Neuronal stem cell (in vitro differentiated cells): ENCODE measurements around the gene VAPB.

Source experiments
- DNase-seq: peaks from one replicate; pipeline ENCODE4 v3.0.0-alpha.2; 2013; ENCODE audit warnings: low spot score
- H2AFZ ChIP-seq: one replicate; pipeline ENCODE4 v1.6.1; 2013; ENCODE audit warnings: mild to moderate bottlenecking, low read length, inconsistent platforms
- H2AK5ac ChIP-seq: 2 replicates; pipeline ENCODE4 v1.6.1; 2013; ENCODE audit warnings: low read depth, mild to moderate bottlenecking, inconsistent platforms, low read length, moderate library complexity, mixed read lengths
- H2BK120ac ChIP-seq: 2 replicates; pipeline ENCODE4 v1.6.1; 2013; ENCODE audit warnings: low read depth, mild to moderate bottlenecking, inconsistent platforms, low read length, moderate library complexity, mixed read lengths
- H2BK12ac ChIP-seq: one replicate; pipeline ENCODE4 v1.6.1; 2013; ENCODE audit warnings: low read length, inconsistent platforms
- H2BK15ac ChIP-seq: 2 replicates; pipeline ENCODE4 v1.6.1; 2013; ENCODE audit warnings: mild to moderate bottlenecking, low read length, inconsistent platforms, mixed read lengths
- H2BK5ac ChIP-seq: one replicate; pipeline ENCODE4 v1.6.1; 2013; ENCODE audit warnings: inconsistent platforms, mild to moderate bottlenecking, low read length, moderate library complexity
- H3K14ac ChIP-seq: one replicate; pipeline ENCODE4 v1.6.1; 2013; ENCODE audit warnings: low read length, inconsistent platforms
- H3K18ac ChIP-seq: 2 replicates; pipeline ENCODE4 v1.6.1; 2013; ENCODE audit warnings: low read length, inconsistent platforms
- H3K23ac ChIP-seq: 2 replicates; pipeline ENCODE4 v1.6.1; 2013; ENCODE audit warnings: low read depth, mild to moderate bottlenecking, mixed read lengths, low read length, inconsistent platforms; ENCODE audit not compliant: poor library complexity
- H3K27ac ChIP-seq: replicated peaks from 3 replicates; pipeline ENCODE4 v1.5.1; 2013; ENCODE audit warnings: low read length, inconsistent platforms
- H3K27me3 ChIP-seq, 3 experiments: 2 replicates each; pipeline ENCODE4 v1.6.1; 2013; ENCODE audit warnings: low read length in 3 of 3, mild to moderate bottlenecking in 2 of 3, inconsistent platforms in 1 of 3, low read depth in 1 of 3, mixed read lengths in 1 of 3, moderate library complexity in 1 of 3; ENCODE audit not compliant: control insufficient read depth in 3 of 3, insufficient read depth in 3 of 3
- H3K36me3 ChIP-seq, 2 donors: replicated peaks in 1 of 2; 2 replicates each; pipeline ENCODE4 v1.6.1; 2013; ENCODE audit warnings: low read length in 2 of 2; ENCODE audit not compliant: control insufficient read depth in 2 of 2, insufficient read depth in 2 of 2
- H3K4ac ChIP-seq: 2 replicates; pipeline ENCODE4 v1.6.1; 2013; ENCODE audit warnings: inconsistent platforms, mild to moderate bottlenecking, low read length, moderate library complexity
- H3K4me1 ChIP-seq, 2 donors: 1 replicate in 1 of 2; 2 replicates in 1 of 2; pipeline ENCODE4 v1.6.1; 2013; ENCODE audit warnings: low read length in 2 of 2, low read depth in 1 of 2; ENCODE audit not compliant: control insufficient read depth in 2 of 2, insufficient read depth in 1 of 2
- H3K4me2 ChIP-seq: one replicate; pipeline ENCODE4 v1.6.1; 2013; ENCODE audit warnings: mild to moderate bottlenecking, low read length, inconsistent platforms; ENCODE audit not compliant: insufficient read depth, poor library complexity, severe bottlenecking
- H3K4me3 ChIP-seq, 2 donors: 2 replicates each; pipeline ENCODE4 v1.5.1; 2013; ENCODE audit warnings: low read length in 2 of 2, mild to moderate bottlenecking in 2 of 2, inconsistent platforms in 1 of 2, moderate library complexity in 1 of 2
- H3K79me1 ChIP-seq: one replicate; pipeline ENCODE4 v1.6.1; 2013; ENCODE audit warnings: low read depth, mild to moderate bottlenecking, inconsistent platforms, low read length, moderate library complexity
- H3K9ac ChIP-seq: one replicate; pipeline ENCODE4 v1.6.1; 2013; ENCODE audit warnings: mild to moderate bottlenecking, low read depth, low read length, inconsistent platforms; ENCODE audit not compliant: poor library complexity
- H3K9me3 ChIP-seq, 2 donors: replicated peaks in 1 of 2; 2 replicates each; pipeline versions ENCODE3 to v1.6.1; 2013; ENCODE audit warnings: low read length in 2 of 2, mild to moderate bottlenecking in 2 of 2, inconsistent platforms in 1 of 2, low read depth in 1 of 2, mixed read lengths in 1 of 2, moderate library complexity in 1 of 2; ENCODE audit not compliant: control insufficient read depth in 2 of 2, insufficient read depth in 1 of 2
- H4K8ac ChIP-seq: one replicate; pipeline ENCODE4 v1.6.1; 2013; ENCODE audit warnings: low read depth, mild to moderate bottlenecking, inconsistent platforms, low read length, moderate library complexity
- H4K91ac ChIP-seq: one replicate; pipeline ENCODE4 v1.6.1; 2013; ENCODE audit warnings: low read length, low read depth, mild to moderate bottlenecking, inconsistent platforms; ENCODE audit not compliant: poor library complexity
- WGBS, 2 donors: extraction: QIAGEN DNeasy Blood & Tissue Kit; methylation state at CpG; one replicate each; pipeline ENCODE4 v1.1.7; 2013; ENCODE audit warnings: missing lambda C conversion rate in 2 of 2, mixed read lengths in 1 of 2; ENCODE audit not compliant: insufficient read length in 2 of 2, insufficient replicate concordance in 1 of 2; ENCODE audit errors: extremely low coverage in 2 of 2; 5-methylcytosine and 5-hydroxymethylcytosine counted together

VAPB gene

DNA sequence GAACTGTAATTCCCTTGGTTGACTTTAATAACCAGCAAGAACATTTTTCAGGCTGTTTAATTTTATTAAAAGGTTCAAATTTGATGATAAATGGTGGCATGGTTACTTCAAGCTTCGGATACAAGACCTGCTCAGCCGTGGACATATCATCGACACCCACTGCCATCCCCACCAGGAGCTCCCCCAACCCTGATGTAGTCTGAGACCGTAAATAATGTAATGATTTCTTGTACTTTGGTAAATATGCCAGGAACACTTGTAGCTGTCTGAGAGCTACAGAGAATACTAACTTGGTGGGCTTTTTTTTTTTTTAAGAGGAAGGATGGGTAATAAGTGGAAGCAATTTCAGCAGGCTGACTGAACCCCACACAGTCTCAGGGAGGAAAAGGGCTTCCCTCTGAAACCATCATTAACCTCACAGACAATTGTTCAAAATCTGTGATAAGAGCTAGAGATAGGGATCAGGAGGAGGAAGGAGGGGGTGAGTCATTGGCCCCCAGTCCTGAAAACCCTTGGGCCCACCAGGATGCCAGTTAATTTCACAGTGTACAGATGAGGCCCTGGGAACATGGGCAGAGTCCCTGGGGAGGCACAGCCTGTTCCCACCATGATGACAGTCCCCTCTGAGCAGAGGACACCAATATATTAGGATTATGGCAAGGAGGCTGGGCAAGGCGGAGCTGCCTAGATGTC is 70.2 kb downstream of the VAPB start:
- Histone ChIP-seq H3K27ac (no peak overlapping the region), H3K9ac (peak overlapping the region; percentile 65), H2BK5ac (no peak overlapping the region), H3K4ac (no peak overlapping the region), H3K4me1 (peaks cover 0 to 4% of the 10 kb centered on the region in 2 donors), H2AK5ac (no peak overlapping the region), H3K4me2 (no peak overlapping the region), H4K91ac (no peak overlapping the region), H3K23ac (peak overlapping the region; percentile 22), H3K36me3 (peaks cover 0 to 4% of the 10 kb centered on the region in 2 donors), H2AFZ (no peak overlapping the region), H2BK120ac (no peak overlapping the region), H2BK12ac (no peak overlapping the region), H3K18ac (peak overlapping the region; percentile 27), H3K27me3 (no peaks in the 10 kb centered on the region), H3K9me3 (peaks cover 0 to 11% of the 10 kb centered on the region in 2 donors), H3K79me1 (no peaks in the 10 kb centered on the region), H2BK15ac (no peak overlapping the region), H3K4me3 (no peak overlapping the region), H4K8ac (no peak overlapping the region), H3K14ac (no peak overlapping the region)
- no peak for DNase-seq
- no CpG with 5 or more reads among the region's 5 CpGs for WGBS, 2 donors

DNA sequence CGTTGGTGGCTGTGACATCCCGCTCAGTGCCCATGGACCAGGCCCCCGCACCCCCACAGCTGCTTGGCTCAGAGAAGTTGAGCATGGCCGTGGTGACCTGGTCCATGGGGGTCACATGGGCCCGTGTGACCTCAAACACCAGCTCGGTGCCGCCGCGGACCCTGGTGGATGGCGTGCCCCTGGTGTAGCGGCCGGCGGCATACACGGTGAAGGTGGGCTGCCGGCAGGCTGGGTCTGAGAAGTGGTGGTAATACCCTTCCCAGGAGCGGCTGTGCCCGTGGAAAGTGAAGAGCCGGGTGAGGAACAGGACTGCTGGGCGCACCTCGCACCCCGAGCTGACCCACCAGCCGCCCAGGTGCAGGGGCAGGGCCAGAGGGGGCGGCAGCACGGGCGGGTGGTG is 72.1 kb downstream of the VAPB start:
- no peak overlapping the region for H3K4me3 ChIP-seq
- WGBS, 2 donors: no CpG with 5 or more reads among the region's 25 CpGs

DNA sequence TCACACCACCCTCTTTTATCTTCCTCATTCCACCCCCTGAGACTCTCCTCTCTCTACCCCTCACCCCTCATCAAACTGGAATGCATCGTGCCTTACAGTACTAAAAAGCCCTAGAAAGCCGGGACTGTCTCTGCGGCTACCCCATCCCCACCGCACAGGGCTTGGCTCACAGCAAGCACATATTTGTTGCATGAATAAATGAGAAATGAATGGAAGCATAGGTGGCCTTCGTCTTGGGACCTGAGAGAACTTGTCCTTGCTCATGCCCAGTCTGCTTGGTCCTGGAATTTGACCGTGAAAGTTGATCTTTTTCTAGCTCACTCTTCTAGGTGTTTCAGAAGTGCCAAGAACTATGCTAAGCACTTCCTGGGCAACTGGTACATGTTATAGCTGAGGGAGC is 72.9 kb downstream of the VAPB start:
- no peak for DNase-seq
- no peaks in the 10 kb centered on the region for H3K79me1 ChIP-seq
- peak overlapping the region; percentile 77 for H2AK5ac ChIP-seq
- H3K4me2 ChIP-seq: no peak overlapping the region
- peaks cover 0 to 7% of the 10 kb centered on the region in 2 donors for H3K4me1 ChIP-seq
- no peak overlapping the region for H4K8ac ChIP-seq
- H3K14ac ChIP-seq: no peak overlapping the region
- no peak overlapping the region for H3K4ac ChIP-seq
- H3K27me3 ChIP-seq: no peaks in the 10 kb centered on the region
- H3K18ac ChIP-seq: no peak overlapping the region
- H3K9me3 ChIP-seq: no peaks in the 10 kb centered on the region
- no CpG with 5 or more reads among the region's 6 CpGs for WGBS, 2 donors
- no peak overlapping the region for H2BK5ac ChIP-seq
- H2AFZ ChIP-seq: no peak overlapping the region
- no peak overlapping the region for H2BK120ac ChIP-seq
- H3K9ac ChIP-seq: no peak overlapping the region
- H3K4me3 ChIP-seq: no peak overlapping the region
- H3K36me3 ChIP-seq: peaks cover 0 to under 1% of the 10 kb centered on the region in 2 donors
- H3K23ac ChIP-seq: no peak overlapping the region
- no peak overlapping the region for H4K91ac ChIP-seq
- no peak overlapping the region for H3K27ac ChIP-seq
- H2BK15ac ChIP-seq: no peak overlapping the region
- no peak overlapping the region for H2BK12ac ChIP-seq

More for the DNA sequence above, 72.1 kb downstream of the VAPB start:
- peaks cover 0 to 4% of the 10 kb centered on the region in 2 donors for H3K36me3 ChIP-seq
- no peak overlapping the region for H4K8ac ChIP-seq
- H3K27ac ChIP-seq: no peak overlapping the region
- no peak overlapping the region for H2AFZ ChIP-seq
- no peak overlapping the region for H3K9ac ChIP-seq
- no peak overlapping the region for H3K4me2 ChIP-seq
- H2BK120ac ChIP-seq: no peak overlapping the region
- H3K4me1 ChIP-seq: peaks cover 0 to 7% of the 10 kb centered on the region in 2 donors
- no peak overlapping the region for H3K4ac ChIP-seq
- H3K23ac ChIP-seq: no peak overlapping the region
- peak overlapping the region; percentile 76 for H3K14ac ChIP-seq
- H2BK5ac ChIP-seq: no peak overlapping the region
- no peaks in the 10 kb centered on the region for H3K79me1 ChIP-seq
- no peak overlapping the region for H2AK5ac ChIP-seq
- H3K9me3 ChIP-seq: no peaks in the 10 kb centered on the region
- H3K27me3 ChIP-seq: no peaks in the 10 kb centered on the region
- H4K91ac ChIP-seq: no peak overlapping the region
- no peak overlapping the region for H2BK15ac ChIP-seq
- peak overlapping the region; percentile 55 for H3K18ac ChIP-seq
- no peak overlapping the region for H2BK12ac ChIP-seq
- DNase-seq: no peak

DNA sequence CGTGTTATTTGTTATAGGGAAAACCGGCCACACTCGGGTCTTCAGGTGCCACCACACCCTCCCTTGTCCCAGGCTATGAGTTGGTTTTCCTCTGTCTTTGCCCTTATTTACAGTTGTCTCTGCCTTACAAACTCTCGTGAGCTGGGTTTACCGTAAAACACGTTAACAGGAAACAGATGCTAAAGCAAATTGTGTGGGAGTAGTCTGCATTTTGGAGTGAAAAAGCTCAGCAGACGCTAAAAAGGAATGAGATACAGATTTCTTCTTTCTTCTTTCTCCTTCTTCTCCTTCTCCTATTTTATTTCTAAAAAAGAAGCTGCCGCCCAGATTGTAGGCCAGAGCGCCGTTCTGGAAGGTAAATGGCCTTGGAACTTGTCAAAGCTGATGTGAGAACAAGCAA is 74.2 kb downstream of the VAPB start:
- H3K14ac ChIP-seq: no peak overlapping the region
- no peaks in the 10 kb centered on the region for H3K36me3 ChIP-seq
- no peaks in the 10 kb centered on the region for H3K9me3 ChIP-seq
- H4K91ac ChIP-seq: no peak overlapping the region
- H3K27me3 ChIP-seq: no peaks in the 10 kb centered on the region
- H2AK5ac ChIP-seq: no peak overlapping the region
- no CpG with 5 or more reads among the region's 10 CpGs for WGBS, 2 donors
- no peak overlapping the region for H2AFZ ChIP-seq
- no peak for DNase-seq
- no peak overlapping the region for H3K9ac ChIP-seq
- peaks cover 0 to 7% of the 10 kb centered on the region in 2 donors for H3K4me1 ChIP-seq
- H2BK15ac ChIP-seq: no peak overlapping the region
- H4K8ac ChIP-seq: no peak overlapping the region
- H2BK120ac ChIP-seq: no peak overlapping the region
- no peak overlapping the region for H3K18ac ChIP-seq
- H3K79me1 ChIP-seq: no peaks in the 10 kb centered on the region
- H3K4me3 ChIP-seq: no peak overlapping the region
- H2BK12ac ChIP-seq: no peak overlapping the region
- H3K4me2 ChIP-seq: no peak overlapping the region
- H3K27ac ChIP-seq: no peak overlapping the region
- no peak overlapping the region for H3K4ac ChIP-seq
- no peak overlapping the region for H2BK5ac ChIP-seq
- no peak overlapping the region for H3K23ac ChIP-seq
